AG20443 (cell line): ENCODE results near the gene SLC9A3.
"Not testable (repeated sequence)": the region's sequence is repeated elsewhere in the genome, so short reads cannot be mapped to it uniquely, and the experiment has no call there.

ENCODE experiments used
- DNase-seq: peaks from one replicate; pipeline ENCODE4 v3.0.0; 2012; ENCODE audit warnings: low spot score, mixed read lengths

Gene SLC9A3

DNA sequence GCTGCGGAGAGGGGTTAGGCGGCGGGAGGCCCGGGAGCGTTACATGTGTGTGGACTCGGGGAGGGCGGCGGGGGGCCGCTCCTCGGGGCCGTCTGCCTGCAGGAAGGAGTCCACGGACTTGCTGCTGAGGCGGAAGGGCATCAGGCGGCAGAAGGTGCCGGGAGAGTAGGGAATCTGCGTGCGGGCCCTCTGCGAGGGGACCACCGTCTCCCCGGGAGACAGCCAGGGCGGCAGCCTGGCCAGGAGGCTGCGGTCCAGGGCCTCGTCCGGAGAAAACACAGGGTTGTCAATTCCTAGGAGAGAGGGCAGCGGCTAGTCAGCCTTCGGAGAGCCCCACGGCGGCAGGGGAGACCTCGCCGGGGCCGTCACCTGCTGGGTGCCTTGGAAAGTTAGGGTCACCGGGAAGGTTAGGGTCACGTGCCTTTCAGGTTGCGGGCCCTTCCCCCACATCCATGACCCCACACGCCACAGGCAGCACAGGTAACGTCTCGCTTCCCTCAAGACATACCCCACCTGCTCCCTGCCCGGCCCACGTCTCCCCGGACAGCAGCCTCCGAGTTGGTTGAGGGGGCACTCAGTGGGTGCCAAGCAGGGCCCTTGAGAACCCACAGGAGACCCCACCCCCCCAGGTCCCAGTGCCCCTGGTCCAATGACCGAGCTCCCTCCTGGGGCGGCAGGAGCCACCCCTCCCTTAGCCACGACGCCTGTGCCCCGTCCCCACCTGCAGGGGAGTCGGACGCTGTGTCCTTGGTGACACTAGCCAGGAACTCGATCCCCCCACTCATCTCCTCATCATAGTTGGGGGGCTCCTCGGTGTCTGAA lies 49.2 kb downstream of the SLC9A3 start:
- no peak for DNase-seq

- not testable (repeated sequence) for DNase-seq
These were observed 49.9 kb downstream of the SLC9A3 start for GRCh38 chr5:474232-474839.

- DNase-seq, result peak; percentile 54
These were observed 50.6 kb downstream of the SLC9A3 start for GRCh38 chr5:473551-474192.

GRCh38 chr5:472656-473550 lies 51.3 kb downstream of the SLC9A3 start:
- DNase-seq, result peak; percentile 100

DNA sequence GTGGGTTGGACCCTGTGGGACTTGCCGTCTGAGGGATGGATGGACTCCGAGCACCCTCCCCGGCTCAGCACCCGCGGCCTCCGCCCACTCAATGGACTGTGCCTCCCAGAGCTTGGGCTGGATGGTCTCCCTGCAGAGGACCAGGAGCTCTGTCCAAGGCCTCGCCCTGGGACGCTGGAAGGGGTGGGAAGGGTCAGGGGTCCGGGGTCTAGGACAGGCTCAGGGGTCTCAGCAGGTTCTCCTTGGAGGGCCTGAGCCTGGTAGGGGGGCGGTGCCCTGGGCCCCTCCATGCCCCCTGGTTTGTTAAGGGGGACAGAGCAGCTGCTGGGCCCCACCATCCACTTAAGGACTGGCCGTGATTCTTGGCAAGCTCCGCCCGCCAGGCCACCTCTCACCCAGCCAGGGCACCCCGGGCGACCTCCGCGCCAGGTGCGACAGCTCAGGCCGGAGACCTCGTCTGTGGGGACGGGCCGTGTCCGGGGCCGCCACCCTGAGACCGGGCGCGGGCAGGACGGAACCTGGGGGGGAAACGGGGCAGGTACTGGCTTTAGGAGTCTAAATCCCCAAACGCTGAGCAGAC lies 52.1 kb downstream of the SLC9A3 start:
- no peak for DNase-seq

DNA sequence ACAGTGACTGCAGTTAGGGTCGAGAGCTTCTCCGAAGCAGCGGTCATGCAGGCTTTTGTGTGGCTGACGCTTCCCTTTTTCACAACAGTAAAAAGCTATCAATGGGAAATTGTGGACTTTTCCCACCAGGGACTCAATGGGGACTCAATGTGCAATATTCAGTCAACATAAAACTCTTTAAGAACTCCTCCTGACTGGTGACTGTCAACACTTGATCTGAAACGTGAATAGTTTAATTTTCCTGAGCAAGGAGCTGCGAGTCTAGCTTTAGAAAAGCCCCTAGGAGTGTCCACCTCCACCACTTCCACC lies 52.5 kb downstream of the SLC9A3 start:
- DNase-seq, result no peak

DNA sequence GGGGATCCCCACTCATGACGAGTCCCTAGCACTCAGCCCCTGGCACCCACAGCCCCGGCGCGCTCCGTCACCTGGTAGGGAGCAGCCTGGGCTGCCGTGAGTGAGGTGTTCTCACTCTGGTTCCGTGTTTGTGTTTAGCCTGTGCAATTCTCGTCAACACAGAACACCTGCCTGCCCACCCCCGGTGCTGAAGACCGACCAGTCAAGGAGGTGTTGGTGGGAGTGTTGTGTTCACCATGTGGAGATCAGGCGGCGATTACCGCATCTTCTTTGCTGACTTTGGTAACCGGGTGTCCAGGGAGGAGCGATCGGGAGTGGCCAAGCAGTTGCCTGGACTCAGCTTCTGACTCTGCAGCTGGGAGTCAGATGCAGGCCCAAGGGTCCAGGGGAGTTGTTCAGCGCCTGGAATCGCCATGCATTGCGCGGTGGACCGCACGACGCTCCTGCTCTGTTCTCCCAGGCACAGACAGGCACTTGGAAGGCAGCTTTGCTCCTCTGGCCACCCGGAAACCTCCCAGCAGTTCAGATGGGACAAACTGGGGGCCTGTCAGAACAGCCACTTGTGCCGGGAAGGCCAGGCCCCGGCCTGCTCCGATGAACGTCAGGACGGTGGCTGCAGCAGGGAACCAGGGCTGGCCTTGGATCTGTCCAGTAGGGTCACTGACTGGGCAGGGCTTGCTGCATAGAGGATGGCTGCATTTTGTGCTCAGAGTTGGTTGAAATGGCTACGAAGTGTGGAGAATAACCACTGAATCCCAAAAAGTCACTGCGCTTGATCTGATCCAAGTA lies 53.1 kb downstream of the SLC9A3 start:
- DNase-seq, result no peak

GRCh38 chr5:469752-470483 lies 54.3 kb downstream of the SLC9A3 start:
- DNase-seq, result no peak

DNA sequence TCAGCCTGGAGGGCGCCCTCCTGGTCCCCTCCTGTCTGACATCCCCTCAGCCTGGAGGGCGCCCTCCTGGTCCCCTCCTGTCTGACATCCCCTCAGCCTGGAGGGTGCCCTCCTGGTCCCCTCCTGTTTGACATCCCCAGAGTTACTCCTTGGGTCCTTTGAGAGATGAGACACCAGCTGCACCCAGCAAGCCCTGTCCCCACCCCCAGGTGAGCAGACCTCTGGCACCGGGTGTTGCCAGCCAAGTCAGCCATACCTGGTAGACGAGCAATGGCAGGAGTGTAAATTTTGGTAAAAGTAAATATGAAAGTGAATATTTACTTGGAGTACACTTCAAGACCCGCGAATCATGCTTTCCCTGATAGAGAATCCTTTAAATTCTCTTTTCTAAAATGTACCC lies 55.8 kb downstream of the SLC9A3 start:
- no peak for DNase-seq

- DNase-seq, result no peak
These were observed 57.5 kb downstream of the SLC9A3 start for GRCh38 chr5:466661-467310.

DNA sequence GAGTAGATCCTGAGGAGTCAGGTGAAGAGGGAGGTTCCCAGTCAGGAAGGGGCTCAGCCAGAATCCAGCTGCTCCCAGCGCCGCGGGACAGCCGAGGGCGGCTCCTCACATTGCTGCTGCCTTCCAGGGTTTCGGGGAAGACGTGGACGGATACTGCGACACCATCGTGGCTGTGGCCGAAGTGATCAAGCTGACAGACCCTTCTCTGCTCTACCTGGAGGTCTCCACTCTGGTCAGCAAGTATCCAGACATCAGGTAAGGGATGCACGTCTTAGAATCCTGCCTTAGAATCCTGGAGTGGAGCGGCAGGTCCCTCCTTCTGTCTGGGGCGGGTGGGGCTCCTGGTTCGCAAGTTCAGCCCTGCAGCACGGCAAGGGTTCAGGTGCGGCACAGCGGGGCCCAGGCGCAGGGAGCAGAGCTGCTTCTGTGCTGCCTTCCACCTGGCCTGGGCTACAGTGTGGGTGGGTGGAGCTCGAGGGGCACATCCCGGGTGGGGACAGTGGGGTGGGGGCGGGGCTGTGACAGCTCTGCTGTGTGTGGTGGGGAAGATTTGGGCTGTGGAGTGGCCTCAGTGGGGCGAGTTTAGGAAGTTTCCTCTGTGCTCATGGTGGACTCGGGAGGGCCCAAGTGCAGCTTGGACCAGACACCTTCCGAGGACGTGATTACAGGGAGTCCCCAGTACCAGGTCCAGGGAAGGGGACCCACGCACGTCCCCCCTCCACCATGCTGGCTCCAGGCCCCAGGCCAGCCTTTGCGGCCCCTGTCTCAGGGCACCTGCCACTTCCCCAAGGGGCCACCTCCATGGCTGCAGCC lies 58.5 kb downstream of the SLC9A3 start:
- no peak for DNase-seq

DNA sequence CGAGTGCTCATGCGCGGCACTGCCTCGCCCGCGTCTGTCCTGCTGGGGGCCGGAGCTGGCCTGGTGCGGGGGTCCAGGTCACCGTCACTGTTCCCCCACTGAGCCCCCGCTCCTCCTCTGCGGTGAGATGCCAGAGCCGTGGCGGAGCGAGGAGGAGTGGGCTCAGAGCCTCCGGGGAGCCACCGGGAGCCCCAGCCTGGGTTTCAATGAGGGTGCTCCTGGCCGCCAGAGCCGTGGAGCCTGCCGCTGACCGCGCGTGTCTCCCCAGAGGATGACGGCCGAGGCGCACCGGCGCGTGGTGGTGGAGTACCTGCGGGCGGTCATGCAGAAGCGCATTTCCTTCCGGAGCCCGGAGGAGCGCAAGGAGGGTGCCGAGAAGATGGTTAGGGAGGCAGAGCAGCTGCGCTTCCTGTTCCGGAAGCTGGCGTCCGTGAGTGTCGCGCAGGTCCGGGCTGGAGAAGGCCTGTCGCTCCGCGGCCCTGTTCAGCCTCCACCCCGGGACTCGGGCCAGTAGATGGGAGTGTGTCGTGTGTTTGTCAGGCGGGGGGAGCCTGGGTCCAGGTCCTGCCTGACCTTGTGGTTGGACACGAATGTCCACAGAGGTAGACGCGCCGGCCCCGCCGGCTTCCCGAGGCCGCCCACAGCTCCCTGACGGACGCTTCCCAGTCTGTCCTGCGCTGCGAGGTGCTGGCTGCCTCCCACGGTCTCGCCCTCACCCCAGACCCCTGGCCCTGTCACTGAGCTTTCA lies 59.2 kb downstream of the SLC9A3 start:
- no peak for DNase-seq

DNA sequence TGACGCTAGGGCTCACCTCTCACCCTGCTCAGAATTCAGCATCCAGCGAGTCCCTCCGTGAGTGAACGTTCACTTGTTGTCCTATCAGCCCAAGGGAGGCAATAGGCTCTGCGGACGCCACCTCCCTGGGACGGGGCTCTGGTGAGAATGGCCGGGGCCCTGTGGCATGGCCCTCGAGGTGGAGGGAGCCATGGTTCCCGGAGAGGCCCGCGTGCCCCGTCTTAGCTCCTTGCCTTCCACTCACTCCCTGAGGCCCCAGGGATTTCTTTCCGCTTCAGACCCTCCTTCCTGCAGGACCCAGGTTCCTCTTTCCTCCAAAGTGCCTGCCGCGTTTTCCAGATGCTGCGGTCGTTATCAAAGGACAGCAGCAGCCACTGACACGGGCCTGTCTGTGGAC lies 59.8 kb downstream of the SLC9A3 start:
- no peak for DNase-seq

DNA sequence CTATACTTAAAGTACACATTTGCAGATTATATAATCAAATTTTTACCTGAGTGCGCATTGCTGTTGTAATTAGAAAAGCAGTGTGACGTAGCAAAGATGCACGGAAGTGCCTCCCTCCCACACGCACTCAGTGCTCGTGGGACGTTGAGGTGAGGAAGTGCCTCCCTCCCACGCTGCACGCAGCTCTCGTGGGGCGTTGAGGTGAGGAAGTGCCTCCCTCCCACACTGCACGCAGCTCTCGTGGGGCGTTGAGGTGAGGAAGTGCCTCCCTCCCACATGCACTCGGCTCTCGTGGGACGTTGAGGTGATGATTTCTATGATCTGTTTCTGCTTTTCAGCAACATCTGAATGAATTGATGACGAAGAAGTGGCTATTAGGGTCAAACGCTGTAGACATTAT lies 60.3 kb downstream of the SLC9A3 start:
- no peak for DNase-seq

DNA sequence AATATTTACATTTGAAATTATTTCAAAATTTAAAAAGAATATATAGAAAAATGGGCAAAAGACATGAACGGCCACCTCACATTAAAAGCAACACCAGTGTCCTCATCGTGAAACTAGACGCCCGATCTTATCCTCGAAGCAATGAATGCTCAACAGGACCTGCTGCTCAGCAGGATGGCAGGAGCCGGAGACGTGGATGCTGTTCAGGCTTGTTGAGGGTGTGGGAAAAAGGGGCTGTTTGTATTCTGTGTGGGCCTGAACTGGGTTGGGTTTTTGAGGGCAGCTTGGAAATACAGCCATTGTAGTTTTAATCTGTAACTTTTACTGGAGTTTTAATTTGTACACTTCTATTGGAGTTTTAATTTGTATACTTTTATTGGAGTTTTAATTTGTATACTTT lies 60.9 kb downstream of the SLC9A3 start:
- no peak for DNase-seq

DNA sequence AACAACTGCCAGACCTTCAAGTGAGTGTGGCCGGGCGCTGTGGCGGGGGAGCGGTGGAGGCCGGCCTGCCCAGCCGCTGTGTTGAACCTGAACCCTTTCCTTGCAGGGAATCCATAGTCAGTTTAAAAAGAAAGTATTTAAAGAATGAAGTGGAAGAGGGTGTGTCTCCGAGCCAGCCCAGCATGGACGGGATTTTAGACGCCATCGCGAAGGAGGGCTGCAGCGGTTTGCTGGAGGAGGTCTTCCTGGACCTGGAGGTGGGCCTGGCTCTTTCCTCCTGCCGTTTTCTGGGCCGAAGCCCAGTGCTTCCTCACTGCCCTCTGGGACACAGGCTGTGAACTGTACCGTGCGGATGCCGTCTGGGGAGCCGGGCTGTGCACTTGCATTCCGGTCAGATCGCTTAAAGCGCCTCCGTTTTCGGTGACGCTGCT lies 62.2 kb downstream of the SLC9A3 start:
- no peak for DNase-seq

DNA sequence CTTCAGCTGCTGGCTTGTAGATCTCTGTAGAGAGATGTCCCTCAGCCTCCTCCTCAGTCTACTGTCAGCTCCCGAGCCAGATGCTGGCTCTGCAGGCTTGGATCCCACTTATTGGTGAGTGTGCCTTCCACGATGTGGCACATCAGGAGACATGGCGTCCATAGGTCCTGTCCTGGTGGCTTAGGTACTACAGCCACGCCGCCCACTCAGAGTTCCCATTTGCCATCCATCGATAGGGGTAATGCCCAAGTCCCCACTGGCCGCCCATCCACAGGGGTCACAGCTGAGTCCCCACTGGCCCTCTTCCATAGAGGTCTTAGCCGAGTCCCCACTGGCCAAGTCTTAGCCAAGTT lies 64.0 kb downstream of the SLC9A3 start:
- no peak for DNase-seq

- no peak for DNase-seq
These were observed 64.5 kb downstream of the SLC9A3 start for GRCh38 chr5:459562-460272.
